HUES6 (cell line): ENCODE measurements around the gene ATP13A3.

Source experiments
- H3K27ac ChIP-seq: 2 replicates; pipeline ENCODE4 v1.7.0; 2013; ENCODE audit warnings: low read depth, mild to moderate bottlenecking, low read length, inconsistent platforms
- H3K27me3 ChIP-seq: 2 replicates; pipeline ENCODE4 v1.6.1; 2013; ENCODE audit warnings: low read length; ENCODE audit not compliant: control insufficient read depth, insufficient read depth
- H3K36me3 ChIP-seq: 2 replicates; pipeline ENCODE4 v1.6.1; 2013; ENCODE audit warnings: low read length; ENCODE audit not compliant: control insufficient read depth, insufficient read depth
- H3K4me1 ChIP-seq: 2 replicates; pipeline ENCODE4 v1.6.1; 2013; ENCODE audit warnings: low read length; ENCODE audit not compliant: control insufficient read depth, insufficient read depth
- H3K4me3 ChIP-seq: 2 replicates; pipeline ENCODE4 v1.5.1; 2013; ENCODE audit warnings: low read depth, low read length
- H3K9ac ChIP-seq: one replicate; pipeline ENCODE4 v1.6.1; 2013; ENCODE audit warnings: mild to moderate bottlenecking, low read length
- H3K9me3 ChIP-seq: 2 replicates; pipeline ENCODE4 v1.6.1; 2013; ENCODE audit warnings: low read depth, low read length; ENCODE audit not compliant: control insufficient read depth, insufficient read depth

The ATP13A3 gene

DNA sequence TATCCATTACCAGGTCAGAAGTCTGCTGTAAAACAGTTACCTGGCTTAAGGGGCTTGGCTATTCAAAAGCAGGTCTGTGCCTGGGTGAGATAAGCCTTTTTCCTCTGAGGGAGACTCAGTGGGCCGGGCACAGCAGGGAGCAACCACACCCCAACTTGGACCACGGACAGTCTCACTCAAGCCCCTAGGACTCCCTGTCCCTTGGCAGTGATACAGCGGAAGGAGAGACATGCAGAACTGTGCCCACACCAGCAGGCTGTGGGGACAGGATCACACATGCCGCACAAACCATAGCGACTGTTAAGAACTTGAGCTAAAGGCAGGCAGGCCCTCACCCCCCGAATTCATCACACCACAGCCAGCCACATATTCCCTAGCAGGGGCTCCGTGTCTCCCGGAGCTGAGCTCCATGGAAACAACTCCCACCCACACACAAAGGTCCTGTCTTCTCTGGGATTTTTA, 84.9 kb downstream of the ATP13A3 start:
- H3K9me3 ChIP-seq: no peaks in the 10 kb centered on the region
- H3K9ac ChIP-seq: no peak overlapping the region
- H3K27ac ChIP-seq: no peak overlapping the region
- H3K4me3 ChIP-seq: no peak overlapping the region
- peaks cover 21% of the 10 kb centered on the region for H3K36me3 ChIP-seq
- peaks cover 23% of the 10 kb centered on the region for H3K27me3 ChIP-seq
- no peaks in the 10 kb centered on the region; the same call in 1 of the 2 replicates for H3K4me1 ChIP-seq

DNA sequence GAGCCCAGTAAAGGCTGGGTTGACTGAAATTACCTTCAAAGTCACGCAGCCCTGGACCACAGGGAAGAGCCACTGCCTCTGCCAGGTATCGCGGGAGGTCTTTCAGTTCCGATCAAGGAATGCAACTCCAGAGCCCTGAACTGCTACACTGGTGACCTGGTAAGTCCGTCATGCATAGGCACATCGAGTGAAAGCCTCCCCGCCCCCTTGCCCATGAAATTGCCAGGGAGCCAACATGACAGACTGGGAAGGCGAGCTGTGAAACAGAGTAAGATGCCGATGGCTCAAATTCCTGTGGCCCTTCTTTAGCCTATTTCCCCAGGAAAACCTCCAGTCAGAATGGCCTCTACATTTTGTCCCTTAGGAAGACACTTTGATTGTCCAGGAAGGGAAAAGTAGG, 85.5 kb downstream of the ATP13A3 start:
- no peak overlapping the region for H3K9ac ChIP-seq
- H3K36me3 ChIP-seq: peaks cover 21% of the 10 kb centered on the region
- no peak overlapping the region for H3K27ac ChIP-seq
- H3K9me3 ChIP-seq: no peaks in the 10 kb centered on the region
- H3K4me3 ChIP-seq: no peak overlapping the region
- peaks cover 3% of the 10 kb centered on the region; the same call in 1 of the 2 replicates for H3K4me1 ChIP-seq
- peaks cover 27% of the 10 kb centered on the region for H3K27me3 ChIP-seq

GRCh38 chr3:194399874-194400411, 86.9 kb downstream of the ATP13A3 start:
- H3K9me3 ChIP-seq: no peaks in the 10 kb centered on the region
- no peak overlapping the region for H3K27ac ChIP-seq
- peaks cover 13% of the 10 kb centered on the region for H3K4me1 ChIP-seq
- no peak overlapping the region for H3K4me3 ChIP-seq
- peaks cover 27% of the 10 kb centered on the region for H3K27me3 ChIP-seq
- H3K36me3 ChIP-seq: peaks cover 11% of the 10 kb centered on the region
- H3K9ac ChIP-seq: no peak overlapping the region

DNA sequence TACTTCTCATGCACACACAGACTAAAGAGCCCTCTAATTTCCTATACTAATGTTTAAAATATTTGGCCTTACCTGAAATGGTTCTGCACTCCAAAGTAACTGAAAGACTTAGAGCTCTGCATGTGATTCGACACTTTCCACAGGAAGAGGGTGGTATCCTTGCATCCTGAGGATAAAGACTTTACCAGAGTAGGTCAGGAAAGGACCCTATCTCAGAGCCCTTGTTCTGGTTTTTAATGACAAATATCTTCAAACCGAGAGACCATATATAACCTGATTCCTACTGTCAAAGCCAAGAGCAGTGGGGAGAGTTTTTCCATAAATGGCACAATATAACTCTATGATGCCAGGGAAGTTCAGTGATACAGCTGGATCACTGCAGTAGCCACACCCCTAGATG, 87.6 kb downstream of the ATP13A3 start, which contains the start of gene GP5:
Gene GP5 (minus strand): TSS at position 101 of the 400 bp plus-strand sequence. CDS start 984 bp downstream, outside the sequence.
- Histone ChIP-seq H3K4me3 (peak within 1 kb of the TSS; percentile 52; the same call in 1 of the 2 replicates), H3K36me3 (peaks cover 6% of the 10 kb centered on the region; the same call in 1 of the 2 replicates), H3K9ac (no peak within 1 kb of the TSS), H3K9me3 (no peaks in the 10 kb centered on the region), H3K27me3 (peaks cover 27% of the 10 kb centered on the region), H3K4me1 (peaks cover 13% of the 10 kb centered on the region), H3K27ac (no peak within 1 kb of the TSS)

DNA sequence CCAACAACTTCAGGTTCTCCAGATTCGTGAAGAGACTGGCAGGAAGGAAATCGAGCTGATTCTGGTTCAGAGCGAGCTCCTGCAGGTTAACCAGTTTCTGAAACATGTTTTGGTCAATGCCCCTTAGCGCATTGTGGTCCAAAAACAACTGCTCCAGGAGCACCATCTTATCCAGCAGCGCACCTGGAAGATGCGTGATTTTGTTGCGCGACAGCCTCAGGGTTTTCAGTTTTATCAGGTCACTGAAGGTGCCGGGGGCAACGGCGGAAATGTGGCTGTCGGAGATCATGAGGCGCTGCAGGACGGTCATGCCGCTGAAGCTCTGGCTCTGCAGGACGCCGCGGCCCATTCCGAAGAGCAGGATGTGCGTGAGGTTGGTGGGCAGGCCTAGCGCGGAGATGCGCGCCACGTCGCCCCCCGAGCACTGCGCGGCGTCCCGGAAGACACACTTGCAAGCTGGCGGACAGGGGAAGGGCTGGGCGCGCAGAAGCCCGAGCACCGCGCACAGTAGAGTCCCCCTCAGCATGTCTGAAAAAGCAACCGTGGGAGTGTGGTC, 89.0 kb downstream of the ATP13A3 start:
- H3K27ac ChIP-seq: no peak overlapping the region
- H3K9ac ChIP-seq: no peak overlapping the region
- H3K27me3 ChIP-seq: peaks cover 27% of the 10 kb centered on the region
- no peaks in the 10 kb centered on the region for H3K36me3 ChIP-seq
- H3K4me3 ChIP-seq: peak overlapping the region; percentile 52; the same call in 1 of the 2 replicates
- no peaks in the 10 kb centered on the region for H3K9me3 ChIP-seq
- H3K4me1 ChIP-seq: peaks cover 13% of the 10 kb centered on the region

- Histone ChIP-seq H3K4me1 (peaks cover 13% of the 10 kb centered on the region), H3K27ac (no peak overlapping the region), H3K27me3 (peaks cover 27% of the 10 kb centered on the region), H3K9ac (no peak overlapping the region), H3K4me3 (peak overlapping the region; percentile 52; the same call in 1 of the 2 replicates), H3K9me3 (no peaks in the 10 kb centered on the region), H3K36me3 (no peaks in the 10 kb centered on the region)
Observed at GRCh38 chr3:194396859-194397756, 89.7 kb downstream of the ATP13A3 start.

DNA sequence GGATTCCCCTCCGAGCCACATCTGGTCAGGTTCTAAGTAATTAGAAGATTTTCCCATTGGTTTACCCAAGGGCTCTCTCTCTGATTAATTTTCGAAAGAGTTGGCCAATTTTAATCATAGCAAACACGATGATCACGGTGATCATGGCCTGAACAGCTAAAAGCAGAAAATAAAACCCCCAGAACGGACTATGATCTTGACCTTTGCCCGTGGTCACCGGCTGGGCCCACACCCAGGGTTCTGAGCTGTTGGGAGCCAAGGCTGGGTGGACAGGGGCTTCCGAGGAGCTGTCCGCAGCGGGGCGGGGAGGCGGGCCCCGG, 90.3 kb downstream of the ATP13A3 start:
- H3K9me3 ChIP-seq: no peaks in the 10 kb centered on the region
- no peak overlapping the region for H3K27ac ChIP-seq
- peak overlapping the region; percentile 52 for H3K4me3 ChIP-seq
- H3K36me3 ChIP-seq: no peaks in the 10 kb centered on the region
- no peak overlapping the region for H3K9ac ChIP-seq
- H3K27me3 ChIP-seq: peaks cover 27% of the 10 kb centered on the region
- peaks cover 13% of the 10 kb centered on the region for H3K4me1 ChIP-seq

- Histone ChIP-seq H3K27ac (no peak overlapping the region), H3K4me3 (peak overlapping the region; percentile 52), H3K9me3 (no peaks in the 10 kb centered on the region), H3K27me3 (peaks cover 27% of the 10 kb centered on the region), H3K36me3 (no peaks in the 10 kb centered on the region), H3K4me1 (peaks cover 13% of the 10 kb centered on the region), H3K9ac (no peak overlapping the region)
Observed at GRCh38 chr3:194395778-194396538, 90.8 kb downstream of the ATP13A3 start.

DNA sequence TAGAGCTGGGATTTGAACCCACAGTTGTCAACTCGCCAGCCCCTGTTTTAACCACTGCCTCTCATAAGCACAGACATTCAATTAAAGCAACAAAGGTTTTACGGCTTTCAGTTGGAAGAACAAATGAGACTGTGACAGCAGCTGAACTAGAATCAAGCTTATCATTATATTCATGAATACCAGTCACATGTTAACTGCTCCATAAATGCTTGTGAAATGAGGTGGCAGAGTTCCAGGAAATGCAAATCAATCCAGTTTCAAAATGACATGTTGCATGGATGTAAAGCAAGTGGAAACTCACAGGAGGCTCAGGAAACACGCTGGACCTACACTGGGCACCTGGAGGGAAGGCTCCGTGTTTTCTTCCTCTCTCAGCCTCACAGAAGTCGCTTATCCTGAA, 91.6 kb downstream of the ATP13A3 start:
- Histone ChIP-seq H3K27ac (no peak overlapping the region), H3K36me3 (no peaks in the 10 kb centered on the region)

GRCh38 chr3:194392576-194392975, 94.2 kb downstream of the ATP13A3 start:
- peaks cover 6% of the 10 kb centered on the region; the same call in 1 of the 2 replicates for H3K9me3 ChIP-seq
- peaks cover 13% of the 10 kb centered on the region for H3K4me1 ChIP-seq
- no peaks in the 10 kb centered on the region for H3K36me3 ChIP-seq
- H3K27me3 ChIP-seq: peaks cover 11% of the 10 kb centered on the region
- H3K9ac ChIP-seq: no peak overlapping the region
- H3K27ac ChIP-seq: no peak overlapping the region
- no peak overlapping the region for H3K4me3 ChIP-seq

More for the DNA sequence above, 91.6 kb downstream of the ATP13A3 start:
- Histone ChIP-seq H3K4me3 (no peak overlapping the region), H3K4me1 (peaks cover 13% of the 10 kb centered on the region), H3K27me3 (peaks cover 27% of the 10 kb centered on the region), H3K9me3 (no peaks in the 10 kb centered on the region), H3K9ac (no peak overlapping the region)
